H1 (cell line): ENCODE data around the gene CRYBG1. TPM values are rescaled to one million over a fixed set of nuclear protein-coding genes. Genes with fewer than 3 reads are reported as not detected.

ENCODE experiments used
- CTCF ChIA-PET: fragments of 300-600 bp; sonication (Branson Sonifier 250); formaldehyde crosslinking; loops from one replicate; lab custom pipeline; 2021; ENCODE audit not compliant: partially characterized antibody; lab: Charles Lee
- POLR2A ChIA-PET: fragments of 300-600 bp; sonication (Branson Sonifier 250); formaldehyde crosslinking; loops from one replicate; lab custom pipeline; 2021; ENCODE audit warnings: inconsistent platforms; ENCODE audit not compliant: partially characterized antibody; lab: Charles Lee
- DNase-seq, 2 experiments: peaks; one replicate each; pipeline versions ENCODE4 v3.0.0 to v3.0.0-alpha.2; 2010 to 2022; ENCODE audit warnings: low spot score in 2 of 2, low read depth in 1 of 2, mixed read lengths in 1 of 2
- FAIRE-seq: peaks from 2 replicates; lab custom pipeline; 2011; peaks lifted over from hg19 to GRCh38; lab: Jason Lieb, UNC
- H2AFZ ChIP-seq: 2 replicates; pipeline ENCODE4 v1.8.1; 2012; ENCODE audit warnings: low read length, inconsistent platforms
- H2AK5ac ChIP-seq: 2 replicates; pipeline ENCODE4 v1.6.1; 2013; ENCODE audit warnings: low read depth, low read length
- H2BK120ac ChIP-seq: replicated peaks from 2 replicates; pipeline ENCODE3; 2013; ENCODE audit warnings: low read depth, low read length, inconsistent platforms
- H2BK12ac ChIP-seq: 2 replicates; pipeline ENCODE4 v1.6.1; 2013; ENCODE audit warnings: low read depth, low read length
- H2BK15ac ChIP-seq: 2 replicates; pipeline ENCODE4 v1.6.1; 2013; ENCODE audit warnings: low read length
- H2BK20ac ChIP-seq: 2 replicates; pipeline ENCODE4 v1.6.1; 2013; ENCODE audit warnings: low read length
- H2BK5ac ChIP-seq: 2 replicates; pipeline ENCODE4 v1.6.1; 2013; ENCODE audit warnings: low read depth, low read length
- H3K14ac ChIP-seq: 2 replicates; pipeline ENCODE4 v1.6.1; 2013; ENCODE audit warnings: inconsistent platforms; ENCODE audit not compliant: insufficient read length
- H3K18ac ChIP-seq: 2 replicates; pipeline ENCODE4 v1.6.1; 2013; ENCODE audit warnings: low read length; ENCODE audit errors: extremely low read depth
- H3K23ac ChIP-seq: 2 replicates; pipeline ENCODE4 v1.6.1; 2013; ENCODE audit warnings: inconsistent platforms; ENCODE audit not compliant: insufficient read length
- H3K23me2 ChIP-seq: 2 replicates; pipeline ENCODE4 v1.6.1; 2013; ENCODE audit warnings: low read depth, low read length
- H3K27ac ChIP-seq: 2 replicates; pipeline ENCODE4 v1.6.1; 2011; ENCODE audit warnings: low read depth, low read length, inconsistent platforms
- H3K27me3 ChIP-seq, 4 experiments: replicated peaks in 1 of 4; 1 replicate in 1 of 4; 2 replicates in 3 of 4; pipeline versions ENCODE4 v1.6.1 to v1.8.1; 2011 to 2013; ENCODE audit warnings: low read length in 3 of 4, mild to moderate bottlenecking in 3 of 4, inconsistent platforms in 2 of 4, mixed read lengths in 2 of 4, moderate library complexity in 1 of 4; ENCODE audit not compliant: control insufficient read depth in 3 of 4, insufficient read depth in 3 of 4; ENCODE audit errors: extremely low read depth in 1 of 4
- H3K36me3 ChIP-seq, 4 experiments: 2 replicates each; pipeline versions ENCODE4 v1.6.1 to v1.8.1; 2011 to 2013; ENCODE audit warnings: mild to moderate bottlenecking in 4 of 4, low read length in 3 of 4, moderate library complexity in 2 of 4, control low read depth in 1 of 4, inconsistent platforms in 1 of 4; ENCODE audit not compliant: insufficient read depth in 4 of 4, control insufficient read depth in 2 of 4
- H3K4ac ChIP-seq: replicated peaks from 2 replicates; pipeline ENCODE3; 2013; ENCODE audit warnings: low read length, low read depth, mixed read lengths, inconsistent platforms; ENCODE audit not compliant: insufficient read length
- H3K4me1 ChIP-seq, 4 experiments: replicated peaks in 1 of 4; 1 replicate in 1 of 4; 2 replicates in 3 of 4; pipeline versions ENCODE4 v1.6.1 to v1.8.1; 2011 to 2013; ENCODE audit warnings: low read length in 3 of 4, inconsistent platforms in 2 of 4, mixed read lengths in 1 of 4; ENCODE audit not compliant: insufficient read depth in 4 of 4, control insufficient read depth in 3 of 4
- H3K4me2 ChIP-seq, 2 experiments: 2 replicates each; pipeline versions ENCODE4 v1.6.1 to v1.8.1; 2011 to 2013; ENCODE audit warnings: low read depth in 2 of 2, low read length in 2 of 2, control low read depth in 1 of 2, inconsistent platforms in 1 of 2, mild to moderate bottlenecking in 1 of 2; ENCODE audit not compliant: insufficient read depth in 1 of 2
- H3K4me3 ChIP-seq, 4 experiments: fragments of 200-600, 300-600 bp in 1 of 4; sonication (generic), shearing (Covaris generic), sonication (Bioruptor Twin) in 1 of 4; 2 replicates each; pipeline versions ENCODE4 v1.5.1 to v1.8.1; 2011 to 2016; ENCODE audit warnings: low read length in 4 of 4, low read depth in 3 of 4, control low read depth in 2 of 4, inconsistent platforms in 2 of 4, mild to moderate bottlenecking in 2 of 4, mixed read lengths in 1 of 4, moderate library complexity in 1 of 4; ENCODE audit not compliant: insufficient read depth in 2 of 4; ENCODE audit errors: extremely low read depth in 1 of 4
- H3K56ac ChIP-seq: replicated peaks from 2 replicates; pipeline ENCODE3; 2013; ENCODE audit warnings: low read depth, mild to moderate bottlenecking, mixed read lengths, low read length, inconsistent platforms; ENCODE audit not compliant: insufficient read length
- H3K79me1 ChIP-seq: 2 replicates; pipeline ENCODE4 v1.6.1; 2013; ENCODE audit warnings: low read depth, low read length, control low read depth
- H3K79me2 ChIP-seq, 2 experiments: 2 replicates each; pipeline versions ENCODE4 v1.6.1 to v1.8.1; 2012 to 2013; ENCODE audit warnings: low read length in 2 of 2, mild to moderate bottlenecking in 2 of 2, inconsistent platforms in 1 of 2; ENCODE audit not compliant: insufficient read depth in 2 of 2, control insufficient read depth in 1 of 2
- H3K9ac ChIP-seq, 4 experiments: replicated peaks in 1 of 4; 1 replicate in 1 of 4; 2 replicates in 3 of 4; pipeline versions ENCODE4 v1.6.1 to v1.8.1; 2011 to 2013; ENCODE audit warnings: low read depth in 3 of 4, low read length in 3 of 4, control low read depth in 2 of 4, mild to moderate bottlenecking in 2 of 4, moderate library complexity in 2 of 4, inconsistent platforms in 1 of 4; ENCODE audit errors: extremely low read depth in 1 of 4
- H3K9me3 ChIP-seq, 2 experiments: 2 replicates each; pipeline versions ENCODE4 v1.6.1 to v1.8.1; 2012 to 2013; ENCODE audit warnings: mild to moderate bottlenecking in 2 of 2, moderate library complexity in 2 of 2, control low read depth in 1 of 2, inconsistent platforms in 1 of 2, low read depth in 1 of 2, low read length in 1 of 2, mixed read lengths in 1 of 2; ENCODE audit not compliant: insufficient read depth in 2 of 2
- H4K20me1 ChIP-seq, 2 experiments: replicated peaks in 1 of 2; 2 replicates each; pipeline versions ENCODE3 to v1.8.1; 2011 to 2013; ENCODE audit warnings: inconsistent platforms in 2 of 2, low read length in 2 of 2, mild to moderate bottlenecking in 1 of 2; ENCODE audit not compliant: insufficient read depth in 2 of 2, control insufficient read depth in 1 of 2
- H4K5ac ChIP-seq: 2 replicates; pipeline ENCODE4 v1.6.1; 2013; ENCODE audit warnings: low read length, low read depth, mixed read lengths, inconsistent platforms; ENCODE audit not compliant: insufficient read length
- H4K8ac ChIP-seq: 2 replicates; pipeline ENCODE4 v1.8.0; 2013; ENCODE audit warnings: mild to moderate bottlenecking, moderate library complexity, low read length, inconsistent platforms; ENCODE audit not compliant: insufficient read depth; ENCODE audit errors: extremely low read depth
- H4K91ac ChIP-seq: replicated peaks from 2 replicates; pipeline ENCODE3; 2013; ENCODE audit warnings: low read length, mixed read lengths, inconsistent platforms; ENCODE audit not compliant: insufficient read length
- BACH1 ChIP-seq: IDR thresholded peaks from 2 replicates; pipeline ENCODE4 v1.6.1; 2012; ENCODE audit warnings: low read length, improper control_type of control experiment
- CBX8 ChIP-seq: fragments of 300-800, 300-1000 bp; sonication (generic); IDR thresholded peaks from 2 replicates; pipeline ENCODE4 v1.7.1; 2016; ENCODE audit warnings: low read depth, low read length, borderline replicate concordance
- CREB1 ChIP-seq: IDR thresholded peaks from 2 replicates; pipeline ENCODE4 v1.6.1; 2012; ENCODE audit warnings: inconsistent platforms
- CTBP2 ChIP-seq: IDR thresholded peaks from 2 replicates; pipeline ENCODE4 v1.7.0; 2011; ENCODE audit warnings: borderline replicate concordance, mild to moderate bottlenecking, moderate library complexity, mixed read lengths, low read length; ENCODE audit not compliant: insufficient read depth, insufficient read length
- EP300 ChIP-seq, 2 experiments: IDR thresholded peaks; 1 replicate in 1 of 2; 2 replicates in 1 of 2; pipeline ENCODE4 v1.6.1; 2011 to 2012; ENCODE audit warnings: low read depth in 2 of 2, low read length in 2 of 2, mild to moderate bottlenecking in 2 of 2, borderline replicate concordance in 1 of 2, inconsistent platforms in 1 of 2, moderate library complexity in 1 of 2
- GTF2F1 ChIP-seq: IDR thresholded peaks from 2 replicates; pipeline ENCODE4 v1.6.1; 2012; ENCODE audit warnings: low read depth, low read length, improper control_type of control experiment, borderline replicate concordance
- KDM4A ChIP-seq: IDR thresholded peaks from one replicate; pipeline ENCODE4 v1.7.1; 2012; ENCODE audit warnings: low read depth, mild to moderate bottlenecking, moderate library complexity, low read length, inconsistent platforms; ENCODE audit not compliant: severe bottlenecking
- KDM5A ChIP-seq: fragments of 200-600 bp; IDR thresholded peaks from 2 replicates; pipeline ENCODE4 v1.7.1; 2012; ENCODE audit warnings: mild to moderate bottlenecking, low read length, inconsistent platforms, mixed read lengths
- MAFK ChIP-seq: IDR thresholded peaks from 2 replicates; pipeline ENCODE4 v1.6.1; 2012; ENCODE audit warnings: low read depth, mild to moderate bottlenecking, improper control_type of control experiment, low read length
- RAD21 ChIP-seq, 2 experiments: IDR thresholded peaks in 1 of 2; conservative IDR thresholded peaks in 1 of 2; 2 replicates each; pipeline ENCODE4 v1.6.1; 2011; ENCODE audit warnings: low read depth in 2 of 2, low read length in 2 of 2, improper control_type of control experiment in 1 of 2, inconsistent platforms in 1 of 2, mild to moderate bottlenecking in 1 of 2, moderate library complexity in 1 of 2
- RFX5 ChIP-seq: IDR thresholded peaks from 2 replicates; pipeline ENCODE4 v1.6.1; 2011; ENCODE audit warnings: low read depth, low read length, improper control_type of control experiment, borderline replicate concordance
- TAF7 ChIP-seq: optimal IDR thresholded peaks from 2 replicates; pipeline ENCODE3; 2011; ENCODE audit warnings: low read depth, mild to moderate bottlenecking, inconsistent platforms, low read length, moderate library complexity, borderline replicate concordance
- WGBS, 2 experiments: shearing (Covaris generic) in 1 of 2; methylation state at CpG; one replicate each; pipeline versions ENCODE4 v1.1.6 to v1.1.7; 2013 to 2015; ENCODE audit warnings: low lambda C conversion rate in 2 of 2, mixed read lengths in 2 of 2, inconsistent platforms in 1 of 2, low coverage in 1 of 2, missing lambda C conversion rate in 1 of 2; ENCODE audit not compliant: insufficient replicate concordance in 2 of 2, insufficient coverage in 1 of 2, insufficient read length in 1 of 2; ENCODE audit errors: extremely low coverage in 1 of 2, missing lambda C conversion rate in 1 of 2; 5-methylcytosine and 5-hydroxymethylcytosine counted together
- polyA plus RNA-seq, 7 experiments: library from polyadenylated mRNA; depleted of rRNA in 3 of 7; stranded (reverse) in 5 of 7; unstranded in 2 of 7; fragments of >200 nt in 5 of 7; fragments of 200-250 nt in 2 of 7; gene quantifications; 1 replicate in 5 of 7; 2 replicates in 1 of 7; 4 replicates in 1 of 7; pipeline versions ENCODE4 v1.2.1 to v1.2.3, GENCODE V29; 2011 to 2013; ENCODE audit warnings: missing spikeins in 2 of 7, mixed read lengths in 2 of 7
- total RNA-seq: library from RNA; stranded (reverse); fragmentation: NEBNext Ultra II Directional; extraction: Animal tissue kit (Norgen Biotek cat#: 25700); gene quantifications from 2 replicates; pipeline ENCODE4 v1.2.1, GENCODE V29; 2021
- TF ChIP-seq, protein P1 (sequence below): IDR thresholded peaks from 2 replicates; pipeline ENCODE4 v1.6.1; 2011; ENCODE audit warnings: low read length, improper control_type of control experiment

The CRYBG1 gene
- total and polyA plus RNA-seq, 2 of the 8 experiments (the other 6 are each of a cell fraction or from before 2014, with no cell fraction given): 2.2 to 11.6 TPM

DNA sequence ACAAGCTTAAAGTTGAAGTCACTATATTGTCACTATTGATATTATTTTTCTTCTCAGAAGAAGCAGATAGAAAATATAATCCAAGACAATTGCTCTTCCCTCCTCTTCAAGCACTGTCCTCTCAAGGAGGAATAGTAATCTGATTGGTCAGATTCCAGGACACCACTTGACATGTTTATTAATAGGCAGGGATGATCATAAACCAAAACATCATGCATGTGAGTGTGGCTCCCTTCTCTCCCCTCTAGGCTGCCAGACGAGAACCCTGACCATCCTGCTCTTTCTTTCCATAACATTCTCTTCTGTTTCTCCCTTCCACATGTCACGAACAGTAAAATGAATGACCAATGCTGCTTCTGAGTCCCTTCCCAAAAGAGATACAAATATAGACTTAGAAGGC, 42.5 kb upstream of the CRYBG1 start:
- POLR2A ChIA-PET: no interaction called here
- Histone ChIP-seq H3K18ac (no peak overlapping the region), H4K20me1 (peaks cover 0 to 3% of the 10 kb centered on the region in 2 experiments), H3K36me3 (peaks cover 2 to 25% (median 9%) of the 10 kb centered on the region in 4 experiments; a peak in 4 of 8 replicates), H3K27me3 (no peaks in the 10 kb centered on the region), H4K91ac (no peak overlapping the region), H2BK15ac (no peak overlapping the region), H2AFZ (no peak overlapping the region), H3K79me2 (peaks cover 0 to 85% of the 10 kb centered on the region in 2 experiments; a peak in 2 of 4 replicates), H3K9me3 (no peaks in the 10 kb centered on the region), H2BK12ac (no peak overlapping the region), H2BK5ac (no peak overlapping the region), H4K5ac (no peak overlapping the region), H3K4me2 (no peak overlapping the region), H3K4me1 (no peaks in the 10 kb centered on the region), H3K14ac (no peak overlapping the region), H2BK20ac (no peak overlapping the region), H3K56ac (no peak overlapping the region), H3K23ac (no peak overlapping the region), H3K27ac (no peak overlapping the region), H4K8ac (no peak overlapping the region), H3K79me1 (no peaks in the 10 kb centered on the region; the same call in 1 of the 2 replicates), H3K23me2 (no peaks in the 10 kb centered on the region), H3K9ac (no peak overlapping the region), H3K4ac (no peak overlapping the region), H3K4me3 (no peak overlapping the region), H2BK120ac (no peak overlapping the region), H2AK5ac (no peak overlapping the region)
- CTCF ChIA-PET: no interaction called here
- FAIRE-seq (no peak), DNase-seq (no peak)
- WGBS, 2 experiments: 76% methylated on average over 2 of the region's 2 CpGs; no CpG with 5 or more reads in 1 of the 2 experiments
- no peak for TF ChIP-seq EP300 (IDR thresholded peaks at IDR 0.05; ENCODE audit: borderline replicate concordance in 1 of 2, low read depth in 2 of 2, low read length in 2 of 2)
- no peak for TF ChIP-seq GTF2F1
- TF ChIP-seq TAF7: no peak
- no peak for TF ChIP-seq RAD21 (IDR thresholded peaks at IDR 0.05 in 1 of 2, conservative IDR thresholded peaks at IDR 0.05 in 1 of 2; ENCODE audit: low read depth in 2 of 2, low read length in 2 of 2)
- TF ChIP-seq BACH1: no peak
- no peak for TF ChIP-seq KDM4A
- no peak for TF ChIP-seq RFX5
- TF ChIP-seq, protein P1, sequence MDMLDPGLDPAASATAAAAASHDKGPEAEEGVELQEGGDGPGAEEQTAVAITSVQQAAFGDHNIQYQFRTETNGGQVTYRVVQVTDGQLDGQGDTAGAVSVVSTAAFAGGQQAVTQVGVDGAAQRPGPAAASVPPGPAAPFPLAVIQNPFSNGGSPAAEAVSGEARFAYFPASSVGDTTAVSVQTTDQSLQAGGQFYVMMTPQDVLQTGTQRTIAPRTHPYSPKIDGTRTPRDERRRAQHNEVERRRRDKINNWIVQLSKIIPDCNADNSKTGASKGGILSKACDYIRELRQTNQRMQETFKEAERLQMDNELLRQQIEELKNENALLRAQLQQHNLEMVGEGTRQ: no peak
- no peak for TF ChIP-seq MAFK
- TF ChIP-seq CREB1: no peak
- no peak for TF ChIP-seq KDM5A
- TF ChIP-seq CBX8: no peak
- no peak for TF ChIP-seq CTBP2
